ENCODE data around the gene SFTPA2.
"Not testable (repeated sequence)": the region's sequence is repeated elsewhere in the genome, so short reads cannot be mapped to it uniquely, and the experiment has no call there.

SFTPA2 gene

GRCh38 chr10:79582096-79582495, 21.9 kb upstream of the SFTPA2 start:
- TF ChIP-seq, protein P1, sequence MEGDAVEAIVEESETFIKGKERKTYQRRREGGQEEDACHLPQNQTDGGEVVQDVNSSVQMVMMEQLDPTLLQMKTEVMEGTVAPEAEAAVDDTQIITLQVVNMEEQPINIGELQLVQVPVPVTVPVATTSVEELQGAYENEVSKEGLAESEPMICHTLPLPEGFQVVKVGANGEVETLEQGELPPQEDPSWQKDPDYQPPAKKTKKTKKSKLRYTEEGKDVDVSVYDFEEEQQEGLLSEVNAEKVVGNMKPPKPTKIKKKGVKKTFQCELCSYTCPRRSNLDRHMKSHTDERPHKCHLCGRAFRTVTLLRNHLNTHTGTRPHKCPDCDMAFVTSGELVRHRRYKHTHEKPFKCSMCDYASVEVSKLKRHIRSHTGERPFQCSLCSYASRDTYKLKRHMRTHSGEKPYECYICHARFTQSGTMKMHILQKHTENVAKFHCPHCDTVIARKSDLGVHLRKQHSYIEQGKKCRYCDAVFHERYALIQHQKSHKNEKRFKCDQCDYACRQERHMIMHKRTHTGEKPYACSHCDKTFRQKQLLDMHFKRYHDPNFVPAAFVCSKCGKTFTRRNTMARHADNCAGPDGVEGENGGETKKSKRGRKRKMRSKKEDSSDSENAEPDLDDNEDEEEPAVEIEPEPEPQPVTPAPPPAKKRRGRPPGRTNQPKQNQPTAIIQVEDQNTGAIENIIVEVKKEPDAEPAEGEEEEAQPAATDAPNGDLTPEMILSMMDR (conservative IDR thresholded peaks at IDR 0.05; ENCODE audit: low read length) = no peak
- DNase-seq (ENCODE audit: low read depth) = no peak
- H3K4me3 ChIP-seq (ENCODE audit: low read length) = no peak overlapping the region

DNA sequence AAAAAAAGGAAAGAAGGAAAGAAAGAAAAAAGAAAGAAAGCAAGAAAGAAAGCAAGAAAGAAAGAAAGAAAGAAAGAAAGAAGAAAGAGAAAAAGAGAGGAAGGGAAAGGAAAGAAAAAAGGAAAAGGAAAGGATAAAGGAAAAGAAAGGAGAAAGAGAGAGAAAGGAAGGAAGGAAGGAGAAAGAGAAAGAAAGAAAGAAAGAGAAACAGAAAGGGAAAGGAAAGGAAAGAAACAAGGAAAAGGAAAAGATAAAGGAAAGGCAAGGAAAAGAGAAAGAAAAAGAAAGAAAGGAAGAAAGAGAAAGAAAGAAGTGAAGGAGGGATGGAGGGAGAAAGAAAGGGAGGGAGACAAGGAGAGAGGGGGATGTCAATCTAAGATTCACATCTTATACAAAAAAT, 20.8 kb upstream of the SFTPA2 start:
- H3K4me3 ChIP-seq (ENCODE audit: low read length) = no peak overlapping the region
- DNase-seq (ENCODE audit: low read depth) = no peak
- TF ChIP-seq, protein P1 (conservative IDR thresholded peaks at IDR 0.05; ENCODE audit: low read length) = no peak

DNA sequence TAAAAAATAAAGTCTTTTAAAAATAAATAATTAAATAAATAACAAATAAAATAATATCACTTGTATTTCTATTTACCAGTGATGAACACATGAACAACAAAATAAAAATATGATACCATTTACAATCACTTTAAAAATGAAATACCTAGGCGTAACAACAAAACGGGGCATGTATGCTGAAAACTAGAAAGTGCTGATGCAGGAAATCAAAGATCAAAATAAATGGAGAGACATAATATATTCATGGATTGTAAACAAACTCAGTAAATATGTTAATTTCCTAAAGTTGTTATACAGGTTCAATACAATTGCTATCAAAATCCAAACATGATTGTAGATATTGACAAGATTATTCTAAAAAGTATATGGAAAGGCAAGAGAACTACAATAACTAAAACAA, 19.2 kb upstream of the SFTPA2 start:
- TF ChIP-seq, protein P1 (conservative IDR thresholded peaks at IDR 0.05; ENCODE audit: low read length) = no peak
- DNase-seq (ENCODE audit: low read depth) = no peak
- no peak overlapping the region for H3K4me3 ChIP-seq (ENCODE audit: low read length)

DNA sequence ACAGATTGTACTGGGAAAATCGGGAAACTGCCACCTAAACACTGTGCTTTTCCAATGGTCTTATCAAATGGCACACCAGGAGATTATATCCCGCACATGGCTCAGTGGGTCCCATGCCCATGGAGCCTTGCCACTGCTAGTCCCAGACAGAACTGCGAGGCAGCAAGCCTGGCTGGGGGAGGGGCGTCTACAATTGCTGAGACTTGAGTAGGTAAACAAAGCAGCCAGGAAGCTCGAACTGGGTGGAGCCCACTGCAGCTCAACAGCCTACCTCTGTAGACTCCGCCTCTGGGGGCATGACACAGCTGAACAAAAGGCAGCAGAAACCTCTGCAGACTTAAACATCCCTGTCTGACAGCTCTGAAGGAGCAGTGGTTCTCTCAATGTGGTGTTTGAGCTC, 10.4 kb upstream of the SFTPA2 start:
- not testable (repeated sequence) for H3K4me3 ChIP-seq (ENCODE audit: low read length); DNase-seq (ENCODE audit: low read depth)

DNA sequence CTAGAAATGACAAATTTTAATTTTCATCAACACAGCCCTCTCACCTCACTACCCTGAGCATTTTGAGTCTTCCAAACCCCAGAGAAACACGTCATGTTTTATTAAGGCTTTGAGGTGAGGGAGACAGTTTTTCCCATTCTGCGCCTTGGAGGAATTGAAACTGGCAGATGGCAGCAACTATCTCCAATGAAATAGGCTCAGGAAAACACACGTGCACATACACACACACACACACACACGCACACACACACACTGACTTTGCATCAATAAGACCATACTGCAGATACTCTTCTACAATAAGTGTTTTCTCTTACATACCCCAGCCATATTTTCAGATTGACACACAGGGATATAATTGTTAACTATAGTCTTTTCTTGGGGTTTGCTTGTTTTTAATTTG, 3.2 kb upstream of the SFTPA2 start:
- H3K4me3 ChIP-seq (ENCODE audit: low read length) = no peak overlapping the region
- TF ChIP-seq, protein P1 (conservative IDR thresholded peaks at IDR 0.05; ENCODE audit: low read length) = no peak
- DNase-seq (ENCODE audit: low read depth) = no peak

GRCh38 chr10:79562135-79562756, 2.0 kb upstream of the SFTPA2 start:
- TF ChIP-seq, protein P1 (conservative IDR thresholded peaks at IDR 0.05; ENCODE audit: low read length) = peak; percentile 96
- H3K4me3 ChIP-seq (ENCODE audit: low read length) = no peak overlapping the region
- DNase-seq (ENCODE audit: low read depth) = peak; percentile 58

GRCh38 chr10:79561257-79561656, 1.1 kb upstream of the SFTPA2 start:
- DNase-seq (ENCODE audit: low read depth) = no peak

More at GRCh38 chr10:79561257-79561656, 1.1 kb upstream of the SFTPA2 start:
- no peak overlapping the region for H3K4me3 ChIP-seq (ENCODE audit: low read length)
- TF ChIP-seq, protein P1 (conservative IDR thresholded peaks at IDR 0.05; ENCODE audit: low read length) = no peak
